ENCODE results near the gene RTN4R. TPM values are rescaled to one million over a fixed set of nuclear protein-coding genes. Genes with fewer than 3 reads are reported as not detected.
A peak's percentile ranks its signal among the peaks of the same experiment; 100 is the strongest.

The RTN4R gene
- total and polyA plus RNA-seq, 2 donors (not counting 1 experiment from before 2014, with no cell fraction given): 0.42 to 0.79 TPM

GRCh38 chr22:20212754-20213699 lies 55.1 kb downstream of the RTN4R start:
- Mint-ChIP-seq H3K27me3 (peaks cover 6% of the 10 kb centered on the region), H3K4me1 (peaks cover 8% of the 10 kb centered on the region), H3K4me3 (no peak overlapping the region), H3K27ac (no peak overlapping the region), H3K9me3 (ENCODE audit: insufficient read depth) (no peaks in the 10 kb centered on the region)
- ChIA-PET POLR2A (no interaction called here), CTCF (no interaction called here)
- H3K27me3 ChIP-seq (replicated peaks in 1 of 4; ENCODE audit: control extremely low read depth in 1 of 4, control insufficient read depth in 3 of 4, insufficient read depth in 4 of 4, low read length in 3 of 4): peaks cover 0 to 8% (median 0%) of the 10 kb centered on the region in 4 experiments
- no peak overlapping the region for H3K4me3 ChIP-seq (ENCODE audit: control extremely low read depth in 1 of 5, extremely low read depth in 1 of 5, insufficient read depth in 1 of 5, low read depth in 2 of 5, low read length in 4 of 5)
- DNase-seq: no peak
- intact Hi-C loops (cut with micrococcal nuclease): no loop called here
- no peak overlapping the region for H2AFZ ChIP-seq (ENCODE audit: insufficient read depth, low read depth, low read length, poor library complexity, severe bottlenecking)
- H3K79me2 ChIP-seq (ENCODE audit: control insufficient read depth, insufficient read depth, low read length): peaks cover 3% of the 10 kb centered on the region
- peaks cover 6% of the 10 kb centered on the region for H4K20me1 ChIP-seq (ENCODE audit: control insufficient read depth, insufficient read depth, low read length, poor library complexity, severe bottlenecking)
- peaks cover 0 to 9% of the 10 kb centered on the region in 2 donors for H3K4me1 ChIP-seq (ENCODE audit: control insufficient read depth in 2 of 2, insufficient read depth in 2 of 2, low read length in 2 of 2)
- no peaks in the 10 kb centered on the region for H3K36me3 ChIP-seq (replicated peaks in 1 of 2; ENCODE audit: control extremely low read depth in 1 of 2, control insufficient read depth in 1 of 2, extremely low read depth in 1 of 2, insufficient read depth in 2 of 2, low read length in 1 of 2)
- WGBS (ENCODE audit: insufficient coverage): 84% methylated on average over 25 of the region's 27 CpGs
- TF ChIP-seq EZH2 (IDR thresholded peaks at IDR 0.05; ENCODE audit: borderline replicate concordance, insufficient read depth, low read depth, low read length, poor library complexity, severe bottlenecking) (no peak), CTCF (IDR thresholded peaks at IDR 0.05) (no peak)
- ATAC-seq (ENCODE audit: low read depth): no peak
- H3K4me2 ChIP-seq (replicated peaks; ENCODE audit: low read depth, low read length, poor library complexity, severe bottlenecking): peak overlapping the region; percentile 18
- no peak overlapping the region for H3K27ac ChIP-seq (ENCODE audit: low read length in 2 of 2)
- no peaks in the 10 kb centered on the region for H3K9me3 ChIP-seq (ENCODE audit: control extremely low read depth in 1 of 3, control insufficient read depth in 2 of 3, insufficient read depth in 1 of 3, low read length in 2 of 3)
- no peak overlapping the region for H3K9ac ChIP-seq (ENCODE audit: low read length)
